GM03348 (cell line): ENCODE measurements around the gene PRKACG.

Experiments
- DNase-seq: peaks from one replicate; pipeline ENCODE4 v3.0.0; 2012; ENCODE audit warnings: low spot score

PRKACG gene

GRCh38 chr9:68981789-68982188, 32.1 kb downstream of the PRKACG start:
- DNase-seq, result no peak

- DNase-seq, result no peak
Observed at GRCh38 chr9:68980341-68980914, 33.5 kb downstream of the PRKACG start.

DNA sequence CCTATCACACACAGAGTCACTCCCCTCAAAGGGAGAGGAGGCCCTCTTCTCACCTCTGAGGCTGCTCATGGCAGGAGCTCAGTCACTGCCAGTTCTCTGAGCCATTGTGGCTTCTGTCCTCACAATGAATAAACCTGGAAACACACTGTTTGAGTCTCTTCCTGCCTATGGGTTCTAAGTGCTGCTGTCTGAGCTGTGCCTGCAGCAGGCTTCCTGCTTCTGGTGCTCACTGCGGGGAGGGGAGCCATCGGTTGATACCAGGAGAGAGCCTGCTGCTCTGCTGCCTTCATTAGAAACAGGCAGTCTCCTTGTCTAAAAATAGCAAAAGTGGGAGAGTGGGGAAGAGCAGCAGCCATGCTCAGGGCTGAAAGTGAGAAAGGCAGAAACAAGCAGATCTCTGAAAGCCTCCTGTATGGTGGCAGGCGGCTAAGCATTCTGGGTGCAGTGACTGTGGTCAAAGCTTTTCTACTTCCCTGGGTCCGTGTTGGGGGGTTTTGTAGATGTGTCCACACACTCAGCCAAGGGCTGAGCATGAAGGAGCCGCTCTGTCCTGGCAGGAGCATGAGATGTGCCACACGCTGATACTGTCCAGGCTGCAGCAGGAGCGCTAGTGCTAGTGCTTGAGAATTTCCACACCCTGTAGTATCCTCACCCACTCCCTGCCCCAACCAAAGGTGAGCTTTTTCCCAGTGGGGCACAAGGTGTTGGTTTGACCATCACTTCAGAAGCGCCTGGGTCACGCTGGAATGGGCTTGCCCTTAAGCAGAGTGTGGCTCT, 34.2 kb downstream of the PRKACG start:
- DNase-seq, result no peak

- DNase-seq, result no peak
Observed at GRCh38 chr9:68978501-68978900, 35.4 kb downstream of the PRKACG start.

GRCh38 chr9:68978066-68978465, 35.8 kb downstream of the PRKACG start:
- no peak for DNase-seq

DNA sequence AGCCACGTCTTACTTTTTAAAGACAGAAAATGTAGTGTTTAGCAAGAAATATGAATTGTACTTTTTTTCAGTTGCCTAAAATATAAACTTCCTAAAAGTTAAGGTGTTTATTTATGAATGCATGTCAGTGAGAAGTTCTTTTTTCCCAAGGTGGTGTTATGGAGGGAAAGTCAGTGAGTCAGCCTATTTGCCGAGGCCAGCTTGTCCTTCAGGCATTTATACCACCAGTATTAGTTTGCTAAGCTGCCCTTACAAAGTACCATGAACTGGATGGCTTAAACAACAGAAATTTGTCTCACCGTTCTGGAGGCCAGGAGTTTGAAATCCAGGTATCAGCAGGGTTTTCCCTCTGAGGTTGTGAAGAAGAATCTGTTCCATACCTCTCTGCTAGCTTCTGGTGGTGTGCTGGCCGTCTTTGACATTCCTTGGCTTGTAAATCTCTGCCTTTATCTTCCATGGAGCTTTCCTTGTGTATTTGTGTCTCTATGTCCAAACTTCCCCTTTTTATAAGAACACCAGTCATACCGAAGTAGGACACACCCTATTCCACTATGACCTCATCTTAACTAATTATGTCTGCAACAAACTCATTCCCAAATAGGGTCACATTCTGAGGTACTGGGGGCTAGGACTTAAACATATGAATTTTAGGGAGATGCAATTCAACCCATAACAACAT, 38.4 kb downstream of the PRKACG start:
- DNase-seq, result no peak

- DNase-seq, result no peak
Observed at GRCh38 chr9:68974901-68975300, 39.0 kb downstream of the PRKACG start.

DNA sequence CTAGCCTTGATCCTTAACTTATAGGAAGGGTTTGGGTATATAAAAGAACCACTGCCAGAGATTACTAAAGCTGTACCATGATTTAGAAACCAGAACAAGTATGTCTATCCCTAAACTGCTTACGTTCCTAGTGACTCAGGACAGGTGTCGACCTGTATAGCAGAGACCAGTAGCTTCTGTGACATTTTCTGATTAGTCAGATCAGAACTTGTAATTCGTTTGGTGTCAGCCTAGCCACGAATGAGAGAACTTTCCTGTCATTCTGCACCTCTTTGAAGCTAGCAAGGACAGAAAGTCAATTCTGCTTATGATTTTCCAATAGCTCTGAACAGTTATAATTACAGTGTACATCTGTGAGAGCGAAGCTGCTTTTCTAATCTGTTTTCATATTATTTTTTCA, 39.5 kb downstream of the PRKACG start:
- no peak for DNase-seq

GRCh38 chr9:68973619-68974018, 40.3 kb downstream of the PRKACG start:
- no peak for DNase-seq

GRCh38 chr9:68970151-68970550, 43.8 kb downstream of the PRKACG start:
- no peak for DNase-seq

- DNase-seq, result no peak
Observed at GRCh38 chr9:68969538-68969937, 44.4 kb downstream of the PRKACG start.

DNA sequence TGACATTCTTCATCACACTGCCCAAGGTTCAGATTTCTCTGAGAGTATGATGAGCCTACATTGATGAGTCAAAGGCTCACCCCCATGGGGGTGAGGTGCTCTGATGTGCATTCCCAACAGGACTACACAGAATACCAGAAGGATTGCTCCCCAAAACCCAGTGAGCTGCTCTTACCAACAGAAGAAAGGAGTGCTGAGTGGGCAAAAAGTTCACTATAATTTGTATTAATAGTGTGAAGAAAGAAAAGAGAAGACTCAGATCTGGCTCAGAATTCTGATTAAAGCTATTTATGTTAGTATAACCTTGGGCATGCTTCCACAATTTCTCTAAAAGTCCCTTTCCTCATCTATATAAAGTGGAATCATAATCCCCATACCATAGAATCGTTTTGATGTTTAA, 46.1 kb downstream of the PRKACG start:
- no peak for DNase-seq

- no peak for DNase-seq
Observed at GRCh38 chr9:68966496-68966944, 47.4 kb downstream of the PRKACG start.

GRCh38 chr9:68964765-68965164, 49.1 kb downstream of the PRKACG start:
- no peak for DNase-seq

- DNase-seq, result no peak
Observed at GRCh38 chr9:68964102-68964541, 49.8 kb downstream of the PRKACG start.

- DNase-seq, result no peak
Observed at GRCh38 chr9:68963416-68963815, 50.5 kb downstream of the PRKACG start.
